Measurements from ENCODE around the gene PNP. TPM values are rescaled to one million over a fixed set of nuclear protein-coding genes. Genes with fewer than 3 reads are reported as not detected.
A peak's percentile ranks its signal among the peaks of the same experiment; 100 is the strongest.
"Not testable (repeated sequence)": the region's sequence is repeated elsewhere in the genome, so short reads cannot be mapped to it uniquely, and the experiment has no call there.

The PNP gene
- total RNA-seq, 1 donor: 32.4 TPM

GRCh38 chr14:20501346-20501745 is 32.1 kb downstream of the PNP start:
- no peak overlapping the region for H3K4me3 ChIP-seq (ENCODE audit: low read depth, low read length)
- peak; percentile 13 for DNase-seq (ENCODE audit: low read depth)
- TF ChIP-seq CTCF (IDR thresholded peaks at IDR 0.05; ENCODE audit: insufficient read depth, low read depth, low read length): no peak

GRCh38 chr14:20503898-20504297 is 34.7 kb downstream of the PNP start:
- no peak for DNase-seq (ENCODE audit: low read depth)
- H3K4me3 ChIP-seq (ENCODE audit: low read depth, low read length): no peak overlapping the region
- no peak for TF ChIP-seq CTCF (IDR thresholded peaks at IDR 0.05; ENCODE audit: insufficient read depth, low read depth, low read length)

GRCh38 chr14:20506276-20506675 is 37.1 kb downstream of the PNP start:
- DNase-seq (ENCODE audit: low read depth); H3K4me3 ChIP-seq (ENCODE audit: low read depth, low read length): not testable (repeated sequence)

GRCh38 chr14:20506752-20507151 is 37.5 kb downstream of the PNP start:
- H3K4me3 ChIP-seq (ENCODE audit: low read depth, low read length); DNase-seq (ENCODE audit: low read depth): not testable (repeated sequence)

- not testable (repeated sequence) for H3K4me3 ChIP-seq (ENCODE audit: low read depth, low read length); DNase-seq (ENCODE audit: low read depth)
These were observed 38.3 kb downstream of the PNP start for GRCh38 chr14:20507537-20507936.

GRCh38 chr14:20508367-20508766 is 39.2 kb downstream of the PNP start:
- DNase-seq (ENCODE audit: low read depth): no peak
- TF ChIP-seq CTCF (IDR thresholded peaks at IDR 0.05; ENCODE audit: insufficient read depth, low read depth, low read length): no peak
- no peak overlapping the region for H3K4me3 ChIP-seq (ENCODE audit: low read depth, low read length)

- no peak overlapping the region for H3K4me3 ChIP-seq (ENCODE audit: low read depth, low read length)
- no peak for DNase-seq (ENCODE audit: low read depth)
- no peak for TF ChIP-seq CTCF (IDR thresholded peaks at IDR 0.05; ENCODE audit: insufficient read depth, low read depth, low read length)
These were observed 43.1 kb downstream of the PNP start for GRCh38 chr14:20512177-20512905.

GRCh38 chr14:20515846-20516245 is 46.6 kb downstream of the PNP start:
- TF ChIP-seq CTCF (IDR thresholded peaks at IDR 0.05; ENCODE audit: insufficient read depth, low read depth, low read length): no peak
- DNase-seq (ENCODE audit: low read depth): peak; percentile 12

More at GRCh38 chr14:20515846-20516245, 46.6 kb downstream of the PNP start:
- no peak overlapping the region for H3K4me3 ChIP-seq (ENCODE audit: low read depth, low read length)
